Measurements from ENCODE around the gene CDC37L1.

DNA sequence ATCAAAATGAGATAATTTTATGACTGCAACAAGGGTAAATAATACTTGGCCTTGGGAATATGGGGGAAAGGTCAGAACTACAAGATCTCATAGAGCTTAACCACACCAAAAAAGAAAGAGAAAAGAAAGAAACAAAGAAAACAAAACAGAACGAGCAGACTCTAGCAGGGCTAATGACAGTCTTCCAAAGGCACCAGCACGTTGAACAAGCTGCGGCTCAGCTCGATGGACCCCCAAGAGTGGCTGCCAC lies 60.9 kb downstream of the CDC37L1 start:
- TF ChIP-seq, protein P1, sequence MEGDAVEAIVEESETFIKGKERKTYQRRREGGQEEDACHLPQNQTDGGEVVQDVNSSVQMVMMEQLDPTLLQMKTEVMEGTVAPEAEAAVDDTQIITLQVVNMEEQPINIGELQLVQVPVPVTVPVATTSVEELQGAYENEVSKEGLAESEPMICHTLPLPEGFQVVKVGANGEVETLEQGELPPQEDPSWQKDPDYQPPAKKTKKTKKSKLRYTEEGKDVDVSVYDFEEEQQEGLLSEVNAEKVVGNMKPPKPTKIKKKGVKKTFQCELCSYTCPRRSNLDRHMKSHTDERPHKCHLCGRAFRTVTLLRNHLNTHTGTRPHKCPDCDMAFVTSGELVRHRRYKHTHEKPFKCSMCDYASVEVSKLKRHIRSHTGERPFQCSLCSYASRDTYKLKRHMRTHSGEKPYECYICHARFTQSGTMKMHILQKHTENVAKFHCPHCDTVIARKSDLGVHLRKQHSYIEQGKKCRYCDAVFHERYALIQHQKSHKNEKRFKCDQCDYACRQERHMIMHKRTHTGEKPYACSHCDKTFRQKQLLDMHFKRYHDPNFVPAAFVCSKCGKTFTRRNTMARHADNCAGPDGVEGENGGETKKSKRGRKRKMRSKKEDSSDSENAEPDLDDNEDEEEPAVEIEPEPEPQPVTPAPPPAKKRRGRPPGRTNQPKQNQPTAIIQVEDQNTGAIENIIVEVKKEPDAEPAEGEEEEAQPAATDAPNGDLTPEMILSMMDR (IDR thresholded peaks at IDR 0.05): no peak
- TF ChIP-seq POLR2A (IDR thresholded peaks at IDR 0.05) (no peak), POLR2AphosphoS5 (IDR thresholded peaks at IDR 0.05) (no peak)
